ENCODE data around the gene RAD51B.

Gene RAD51B

GRCh38 chr14:68719634-68720384, 900.2 kb downstream of the RAD51B start:
- H3K36me3 ChIP-seq: no peaks in the 10 kb centered on the region
- no peak for TF ChIP-seq CTCF (IDR thresholded peaks at IDR 0.05; ENCODE audit: low read depth, low read length)
- no peak overlapping the region for H3K4me3 ChIP-seq (ENCODE audit: low read depth, low read length)
- no peaks in the 10 kb centered on the region for H3K9me3 ChIP-seq
- no peaks in the 10 kb centered on the region for H3K27me3 ChIP-seq
- no peaks in the 10 kb centered on the region for H3K4me1 ChIP-seq
- DNase-seq: no peak

- H3K4me1 ChIP-seq: no peaks in the 10 kb centered on the region
- no peaks in the 10 kb centered on the region for H3K36me3 ChIP-seq
- TF ChIP-seq CTCF (IDR thresholded peaks at IDR 0.05; ENCODE audit: low read depth, low read length): no peak
- no peaks in the 10 kb centered on the region for H3K9me3 ChIP-seq
- no peaks in the 10 kb centered on the region for H3K27me3 ChIP-seq
- H3K4me3 ChIP-seq (ENCODE audit: low read depth, low read length): no peak overlapping the region
- DNase-seq: no peak
Observed at GRCh38 chr14:68722186-68722585, 902.6 kb downstream of the RAD51B start.

DNA sequence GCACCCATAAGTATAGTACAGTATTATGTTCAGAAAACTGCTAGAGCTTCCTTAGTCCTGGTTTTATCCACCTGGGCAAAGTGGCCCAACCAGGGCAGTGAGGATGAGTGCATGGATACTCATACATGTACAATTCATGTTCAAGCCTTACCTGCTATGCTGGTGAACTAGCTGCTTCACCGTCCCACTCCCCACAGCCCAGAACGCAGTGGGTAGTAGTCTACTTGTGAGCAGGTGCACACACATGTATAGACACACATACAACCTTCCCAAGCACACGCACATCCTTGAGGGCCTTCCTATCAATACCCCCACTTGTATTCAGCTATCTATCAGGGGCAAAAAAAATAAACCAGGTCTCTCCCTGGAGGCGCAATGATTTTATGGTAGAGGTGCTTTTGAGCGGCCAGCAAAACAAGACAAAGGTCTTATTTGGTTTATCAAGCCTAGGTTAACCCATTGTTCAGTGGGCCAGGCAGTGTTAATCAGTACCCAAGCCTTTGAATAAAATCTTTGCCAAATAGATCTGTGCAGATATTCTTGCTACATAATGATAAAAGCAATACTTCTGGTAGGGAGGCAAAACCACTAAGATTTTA, 903.5 kb downstream of the RAD51B start:
- no peaks in the 10 kb centered on the region for H3K36me3 ChIP-seq
- no peak for DNase-seq
- no peak for TF ChIP-seq CTCF (IDR thresholded peaks at IDR 0.05; ENCODE audit: low read depth, low read length)
- H3K9me3 ChIP-seq: no peaks in the 10 kb centered on the region
- no peaks in the 10 kb centered on the region for H3K4me1 ChIP-seq
- H3K4me3 ChIP-seq (ENCODE audit: low read depth, low read length): no peak overlapping the region
- H3K27me3 ChIP-seq: no peaks in the 10 kb centered on the region

DNA sequence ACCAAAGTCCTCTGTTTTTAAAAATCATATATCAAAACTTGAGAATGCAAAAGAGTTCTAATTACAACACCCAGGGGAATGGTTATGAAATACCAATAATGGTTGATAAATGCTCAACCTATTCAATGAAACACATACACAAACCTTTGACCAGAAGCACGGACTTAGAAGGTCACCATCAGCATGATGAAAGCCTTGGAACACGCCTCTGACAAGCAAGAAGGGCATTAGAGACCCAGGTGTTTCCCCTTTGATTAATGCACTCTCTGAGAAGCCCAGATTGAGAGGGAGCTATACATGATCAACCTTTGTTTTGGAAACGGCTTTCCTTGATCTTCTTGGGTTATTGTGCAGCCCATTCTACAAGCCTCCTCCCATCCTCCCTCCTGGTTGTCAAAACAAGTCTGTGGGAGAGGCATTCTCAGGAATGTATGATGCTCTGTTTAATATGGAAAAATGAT, 904.3 kb downstream of the RAD51B start:
- Histone ChIP-seq H3K36me3 (no peaks in the 10 kb centered on the region), H3K4me1 (no peaks in the 10 kb centered on the region), H3K4me3 (ENCODE audit: low read depth, low read length) (no peak overlapping the region), H3K27me3 (no peaks in the 10 kb centered on the region), H3K9me3 (no peaks in the 10 kb centered on the region)
- DNase-seq: no peak
- no peak for TF ChIP-seq CTCF (IDR thresholded peaks at IDR 0.05; ENCODE audit: low read depth, low read length)

DNA sequence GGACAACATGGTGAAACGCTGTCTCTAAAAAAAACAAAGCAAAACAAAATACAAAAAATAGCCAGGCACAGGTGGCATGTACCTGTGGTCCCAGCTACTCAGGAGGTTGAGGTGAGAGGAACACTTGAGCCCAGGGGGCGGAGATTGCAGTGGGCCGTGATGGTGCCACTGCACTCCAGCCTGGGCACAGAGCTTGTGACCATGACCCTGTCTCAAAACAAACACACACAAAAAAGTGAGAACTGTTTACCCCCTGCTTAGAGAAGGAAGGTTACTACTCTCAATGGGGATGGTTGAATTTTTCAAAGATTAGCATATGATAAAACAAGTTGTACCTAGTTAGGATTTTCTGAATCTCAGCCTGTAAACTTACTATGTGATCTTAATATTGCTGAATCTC, 905.3 kb downstream of the RAD51B start:
- Histone ChIP-seq H3K4me3 (ENCODE audit: low read depth, low read length) (no peak overlapping the region), H3K4me1 (no peaks in the 10 kb centered on the region), H3K9me3 (no peaks in the 10 kb centered on the region), H3K36me3 (no peaks in the 10 kb centered on the region), H3K27me3 (no peaks in the 10 kb centered on the region)
- DNase-seq: no peak
- no peak for TF ChIP-seq CTCF (IDR thresholded peaks at IDR 0.05; ENCODE audit: low read depth, low read length)

- no peak for DNase-seq
- Histone ChIP-seq H3K27me3 (no peaks in the 10 kb centered on the region), H3K9me3 (no peaks in the 10 kb centered on the region), H3K4me1 (no peaks in the 10 kb centered on the region), H3K36me3 (no peaks in the 10 kb centered on the region), H3K4me3 (ENCODE audit: low read depth, low read length) (no peak overlapping the region)
- no peak for TF ChIP-seq CTCF (IDR thresholded peaks at IDR 0.05; ENCODE audit: low read depth, low read length)
Observed at GRCh38 chr14:68726093-68726695, 906.6 kb downstream of the RAD51B start.

Measured in BE2C (cell line).